H9 (cell line): ENCODE data around the gene CHRM4. TPM values are rescaled to one million over a fixed set of nuclear protein-coding genes. Genes with fewer than 3 reads are reported as not detected.

Experiments
- DNase-seq: peaks from one replicate; pipeline ENCODE4 v3.0.0-alpha.2; 2017
- H2AFZ ChIP-seq: one replicate; pipeline ENCODE4 v1.6.1; 2013; ENCODE audit warnings: mild to moderate bottlenecking, low read length, control low read depth, moderate library complexity
- H2AK5ac ChIP-seq: 2 replicates; pipeline ENCODE4 v1.6.1; 2013; ENCODE audit warnings: low read length, control low read depth, mixed read lengths; ENCODE audit not compliant: insufficient read length
- H2BK120ac ChIP-seq: one replicate; pipeline ENCODE4 v1.6.1; 2013; ENCODE audit warnings: low read depth, mild to moderate bottlenecking, low read length, control low read depth, inconsistent platforms; ENCODE audit not compliant: poor library complexity, severe bottlenecking
- H2BK12ac ChIP-seq: 2 replicates; pipeline ENCODE4 v1.6.1; 2013; ENCODE audit warnings: low read length, control low read depth, mixed read lengths, low read depth; ENCODE audit not compliant: insufficient read length
- H2BK15ac ChIP-seq: 2 replicates; pipeline ENCODE4 v1.6.1; 2013; ENCODE audit warnings: low read depth, low read length, control low read depth
- H2BK20ac ChIP-seq: one replicate; pipeline ENCODE4 v1.6.1; 2013; ENCODE audit warnings: low read depth, mild to moderate bottlenecking, low read length, control low read depth, inconsistent platforms; ENCODE audit not compliant: poor library complexity, severe bottlenecking
- H2BK5ac ChIP-seq: 2 replicates; pipeline ENCODE4 v1.6.1; 2013; ENCODE audit warnings: low read length, control low read depth, mixed read lengths; ENCODE audit not compliant: insufficient read length
- H3K14ac ChIP-seq: 2 replicates; pipeline ENCODE4 v1.6.1; 2013; ENCODE audit warnings: low read length, control low read depth; ENCODE audit not compliant: insufficient read depth
- H3K18ac ChIP-seq: 2 replicates; pipeline ENCODE4 v1.6.1; 2013; ENCODE audit warnings: low read depth, mild to moderate bottlenecking, mixed read lengths, low read length, control low read depth; ENCODE audit not compliant: insufficient read length
- H3K23ac ChIP-seq: 2 replicates; pipeline ENCODE4 v1.6.1; 2013; ENCODE audit warnings: low read length, control low read depth, mixed read lengths, low read depth; ENCODE audit not compliant: insufficient read length
- H3K23me2 ChIP-seq: 2 replicates; pipeline ENCODE4 v1.6.1; 2013; ENCODE audit warnings: low read depth, mild to moderate bottlenecking, mixed read lengths, low read length, control low read depth; ENCODE audit not compliant: insufficient read length, poor library complexity, severe bottlenecking
- H3K27ac ChIP-seq: 2 replicates; pipeline ENCODE4 v1.5.1; 2013; ENCODE audit warnings: low read length, control low read depth, mixed read lengths, low read depth; ENCODE audit not compliant: insufficient read length
- H3K27me3 ChIP-seq: 2 replicates; pipeline ENCODE4 v1.6.1; 2013; ENCODE audit warnings: low read length, control low read depth, inconsistent platforms; ENCODE audit not compliant: insufficient read depth
- H3K4ac ChIP-seq: 2 replicates; pipeline ENCODE4 v1.6.1; 2013; ENCODE audit warnings: low read depth, mild to moderate bottlenecking, control low read depth, inconsistent platforms, low read length, moderate library complexity
- H3K4me1 ChIP-seq: 2 replicates; pipeline ENCODE4 v1.6.1; 2013; ENCODE audit warnings: low read length, control low read depth, inconsistent platforms; ENCODE audit not compliant: insufficient read depth
- H3K4me2 ChIP-seq: 2 replicates; pipeline ENCODE4 v1.6.1; 2013; ENCODE audit warnings: low read length, control low read depth, mixed read lengths; ENCODE audit not compliant: insufficient read length, insufficient read depth
- H3K56ac ChIP-seq: 2 replicates; pipeline ENCODE4 v1.6.1; 2013; ENCODE audit warnings: low read depth, mild to moderate bottlenecking, mixed read lengths, low read length, control low read depth; ENCODE audit not compliant: insufficient read length
- H3K79me1 ChIP-seq: 2 replicates; pipeline ENCODE4 v1.6.1; 2013; ENCODE audit warnings: low read depth, mild to moderate bottlenecking, moderate library complexity, low read length, control low read depth, inconsistent platforms; ENCODE audit not compliant: insufficient read depth, poor library complexity, severe bottlenecking
- H3K79me2 ChIP-seq: 2 replicates; pipeline ENCODE4 v1.6.1; 2013; ENCODE audit warnings: low read length, control low read depth, inconsistent platforms; ENCODE audit not compliant: insufficient read depth
- H3K9ac ChIP-seq: 2 replicates; pipeline ENCODE4 v1.6.1; 2013; ENCODE audit warnings: low read length, control low read depth, mixed read lengths; ENCODE audit not compliant: insufficient read length; ENCODE audit errors: extremely low read depth
- H3K9me3 ChIP-seq: one replicate; pipeline ENCODE4 v1.6.1; 2013; ENCODE audit warnings: low read depth, low read length, inconsistent platforms; ENCODE audit not compliant: control insufficient read depth
- H3T11ph ChIP-seq: one replicate; pipeline ENCODE4 v1.6.1; 2013; ENCODE audit warnings: mild to moderate bottlenecking, low read length, control low read depth, inconsistent platforms
- H4K20me1 ChIP-seq: one replicate; pipeline ENCODE4 v1.6.1; 2013; ENCODE audit not compliant: control insufficient read depth, insufficient read length, insufficient read depth
- H4K5ac ChIP-seq: 2 replicates; pipeline ENCODE4 v1.6.1; 2013; ENCODE audit warnings: low read depth, mild to moderate bottlenecking, mixed read lengths, low read length, control low read depth; ENCODE audit not compliant: insufficient read length
- H4K8ac ChIP-seq: replicated peaks from 2 replicates; pipeline ENCODE4 v1.6.1; 2013; ENCODE audit warnings: low read length, control low read depth, mixed read lengths, low read depth; ENCODE audit not compliant: insufficient read length
- H4K91ac ChIP-seq: 2 replicates; pipeline ENCODE4 v1.6.1; 2013; ENCODE audit warnings: low read depth, mild to moderate bottlenecking, moderate library complexity, mixed read lengths, low read length, control low read depth; ENCODE audit not compliant: insufficient read length
- H3K27ac Mint-ChIP-seq, 3 experiments: 2 replicates in 2 of 3; 3 replicates in 1 of 3; pipeline ENCODE4 v1.8.0; 2020 to 2021; ENCODE audit warnings: mixed read lengths in 3 of 3, mild to moderate bottlenecking in 1 of 3, moderate library complexity in 1 of 3
- H3K27me3 Mint-ChIP-seq: 2 replicates; pipeline ENCODE4 v1.8.0; 2021; ENCODE audit warnings: low read depth, mild to moderate bottlenecking, moderate library complexity, mixed read lengths
- H3K36me3 Mint-ChIP-seq, 3 experiments: 2 replicates in 2 of 3; 3 replicates in 1 of 3; pipeline ENCODE4 v1.8.0; 2020 to 2021; ENCODE audit warnings: low read depth in 3 of 3, mixed read lengths in 3 of 3; ENCODE audit not compliant: insufficient read depth in 1 of 3
- H3K4me1 Mint-ChIP-seq, 2 experiments: 2 replicates each; pipeline ENCODE4 v1.8.0; 2020; ENCODE audit warnings: mixed read lengths in 2 of 2
- H3K4me3 Mint-ChIP-seq, 2 experiments: 2 replicates in 1 of 2; 3 replicates in 1 of 2; pipeline ENCODE4 v1.8.0; 2020 to 2021; ENCODE audit warnings: mild to moderate bottlenecking in 2 of 2, mixed read lengths in 2 of 2, moderate library complexity in 1 of 2
- H3K9me3 Mint-ChIP-seq, 2 experiments: 2 replicates in 1 of 2; 3 replicates in 1 of 2; pipeline ENCODE4 v1.8.0; 2020; ENCODE audit warnings: mild to moderate bottlenecking in 2 of 2, mixed read lengths in 2 of 2, moderate library complexity in 1 of 2
- CTCF ChIP-seq: fragments of 200-600 bp; sonication (generic); conservative IDR thresholded peaks from 3 replicates; pipeline ENCODE4 v1.8.0; 2021; ENCODE audit warnings: antibody characterized with exemption, mild to moderate bottlenecking
- WGBS: extraction: QIAGEN DNeasy Blood & Tissue Kit; methylation state at CpG from one replicate; pipeline ENCODE4 v1.1.7; 2013; ENCODE audit warnings: missing lambda C conversion rate, low lambda C conversion rate, mixed read lengths; ENCODE audit not compliant: insufficient read length; ENCODE audit errors: extremely low coverage; 5-methylcytosine and 5-hydroxymethylcytosine counted together
- total RNA-seq: library from RNA; stranded (reverse); gene quantifications from 2 replicates; pipeline ENCODE4 v1.2.1, GENCODE V29; 2021

Gene CHRM4
- total RNA-seq, 1 experiment from 2014 or later: 1.0 TPM

- Mint-ChIP-seq H3K27ac (peak overlapping the region in 1 of 3 experiments; percentile 73; a peak in 2 of 7 replicates), H3K4me1 (peaks cover 92 to 93% of the 10 kb centered on the region in 2 experiments), H3K27me3 (peaks cover 10% of the 10 kb centered on the region), H3K4me3 (peak overlapping the region in 1 of 2 experiments; percentile 18; a peak in 1 of 5 replicates), H3K36me3 (no peaks in the 10 kb centered on the region), H3K9me3 (no peaks in the 10 kb centered on the region; a peak in 2 of 5 replicates)
- no peak overlapping the region for H2AK5ac ChIP-seq
- H3K23ac ChIP-seq: no peak overlapping the region
- H2BK20ac ChIP-seq: no peak overlapping the region
- no peaks in the 10 kb centered on the region for H3K27me3 ChIP-seq
- WGBS: no CpG with 5 or more reads among the region's 5 CpGs
- no peak overlapping the region for H4K8ac ChIP-seq
- H3K9ac ChIP-seq: no peak overlapping the region
- no peaks in the 10 kb centered on the region for H4K20me1 ChIP-seq
- no peak overlapping the region for H2BK15ac ChIP-seq
- peak; percentile 69 for DNase-seq
- no peak overlapping the region for H3K18ac ChIP-seq
- H2BK5ac ChIP-seq: no peak overlapping the region
- no peak overlapping the region for H3T11ph ChIP-seq
- H3K4me2 ChIP-seq: no peak overlapping the region
- no peak overlapping the region for H2BK120ac ChIP-seq
- no peaks in the 10 kb centered on the region for H3K23me2 ChIP-seq
- no peak overlapping the region for H2AFZ ChIP-seq
- H3K27ac ChIP-seq: no peak overlapping the region
- H4K5ac ChIP-seq: no peak overlapping the region
- no peak overlapping the region for H4K91ac ChIP-seq
- H3K4me1 ChIP-seq: peaks cover 45% of the 10 kb centered on the region
- no peak overlapping the region for H3K56ac ChIP-seq
- peak overlapping the region; percentile 50; the same call in 1 of the 2 replicates for H3K14ac ChIP-seq
- H3K79me1 ChIP-seq: no peaks in the 10 kb centered on the region
- TF ChIP-seq CTCF: no peak
- H2BK12ac ChIP-seq: no peak overlapping the region
- no peak overlapping the region for H3K4ac ChIP-seq
- no peaks in the 10 kb centered on the region for H3K9me3 ChIP-seq
- H3K79me2 ChIP-seq: no peaks in the 10 kb centered on the region
These were observed 49.3 kb downstream of the CHRM4 start for GRCh38 chr11:46342239-46342638.
